Peyer's patch (tissue), 4 donors: Measurements from ENCODE around the gene ARAP2.

Experiments
- CTCF ChIP-seq, 6 experiments: fragments of 450-650 bp in 4 of 6; fragments of 200-600 bp in 2 of 6; sonication (generic) in 1 of 6; IDR thresholded peaks; one replicate each; pipeline ENCODE4 v1.5.1; 2017 to 2019; ENCODE audit warnings: antibody characterized with exemption in 6 of 6, mild to moderate bottlenecking in 3 of 6, moderate library complexity in 1 of 6
- POLR2A ChIP-seq, 2 donors: fragments of 450-650 bp; IDR thresholded peaks; one replicate each; pipeline ENCODE4 v1.5.1; 2017; ENCODE audit warnings: antibody characterized with exemption in 2 of 2, mild to moderate bottlenecking in 2 of 2, moderate library complexity in 2 of 2

DNA sequence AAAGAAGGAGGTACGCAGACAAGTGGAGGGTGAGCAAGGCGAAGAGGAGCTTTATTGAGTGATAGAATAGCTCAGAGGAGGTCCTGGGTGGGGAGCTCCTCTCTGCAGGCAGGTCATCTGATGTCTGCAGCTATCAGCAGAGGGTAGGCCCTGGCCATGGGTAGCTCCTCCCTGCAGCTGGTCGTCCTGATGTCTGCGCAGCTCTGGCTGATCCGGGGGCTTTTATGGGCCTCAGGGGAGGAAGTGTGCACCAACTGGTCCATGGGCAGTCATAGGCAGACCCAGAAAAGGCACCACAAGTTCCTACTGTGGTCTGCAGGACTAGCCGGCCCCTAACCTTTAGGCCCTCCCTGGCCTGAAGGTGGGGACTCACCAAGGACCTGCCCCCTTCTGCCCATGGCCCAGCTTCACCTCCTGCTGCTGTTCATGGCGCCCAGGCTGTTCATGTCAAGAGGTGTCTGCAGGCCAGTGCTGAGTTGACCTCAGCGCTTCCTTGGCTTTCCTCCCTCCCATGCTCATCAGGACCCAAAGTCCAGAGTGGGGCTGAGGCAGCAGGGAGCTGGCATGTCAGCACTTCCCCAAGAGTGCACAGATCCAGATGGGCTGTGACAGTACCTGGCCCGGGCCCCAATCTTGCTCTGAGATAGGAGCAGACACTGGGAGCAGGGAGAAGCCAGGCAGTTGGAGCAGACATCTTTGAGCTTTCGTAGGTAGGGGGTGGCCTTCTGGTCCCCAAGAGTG lies 46.1 kb downstream of the ARAP2 start:
- TF ChIP-seq CTCF (IDR thresholded peaks at IDR 0.05) (no peak), POLR2A (IDR thresholded peaks at IDR 0.05) (no peak)
